GM21786 (cell line): ENCODE measurements around the gene SRSF10.
"Not testable (repeated sequence)": the region's sequence is repeated elsewhere in the genome, so short reads cannot be mapped to it uniquely, and the experiment has no call there.

Experiments
- ATAC-seq: cut with Tn5 transposase; IDR thresholded peaks from one replicate; pipeline ENCODE4 v1.9.1; 2021; ENCODE audit not compliant: unreplicated experiment

The SRSF10 gene

GRCh38 chr1:23959461-23960290 lies 20.5 kb downstream of the SRSF10 start, which contains the start of gene PNRC2:
TSS of gene PNRC2 (plus strand) at chr1:23959828. CDS start at chr1:23961458, 1,630 bp downstream.
- peak; percentile 78 for ATAC-seq

DNA sequence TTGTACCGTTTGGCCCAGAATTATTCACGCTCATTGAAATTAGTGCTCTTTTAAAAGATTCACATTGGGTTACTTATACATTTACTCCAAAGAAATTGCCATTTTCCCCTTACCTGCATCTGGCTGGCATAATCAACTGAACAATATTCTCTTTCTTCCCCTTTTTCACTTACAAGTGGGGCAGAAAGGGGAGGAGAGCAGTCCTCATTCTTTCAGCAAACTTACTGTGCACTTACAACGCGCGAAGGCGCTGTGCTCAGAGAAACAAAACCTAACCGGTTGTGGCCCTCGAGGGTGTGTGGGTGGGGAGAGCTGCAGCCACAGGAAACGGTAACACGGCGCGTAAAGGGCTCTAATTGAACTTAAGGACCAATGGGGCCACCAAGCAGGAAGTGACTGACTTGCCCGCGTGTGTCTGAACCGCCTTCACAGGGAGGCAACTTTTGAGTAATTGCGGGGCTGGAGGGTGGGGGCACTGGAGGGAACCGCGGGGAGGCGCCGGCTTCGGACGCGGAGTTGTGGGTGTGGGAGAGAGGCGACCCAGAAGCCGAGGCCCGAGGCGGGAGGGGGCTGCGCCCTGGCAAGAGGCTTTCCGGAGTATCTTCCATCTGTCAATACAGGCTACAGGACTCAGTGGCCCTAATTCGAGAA lies 21.2 kb downstream of the SRSF10 start:
- peak; percentile 68 for ATAC-seq

DNA sequence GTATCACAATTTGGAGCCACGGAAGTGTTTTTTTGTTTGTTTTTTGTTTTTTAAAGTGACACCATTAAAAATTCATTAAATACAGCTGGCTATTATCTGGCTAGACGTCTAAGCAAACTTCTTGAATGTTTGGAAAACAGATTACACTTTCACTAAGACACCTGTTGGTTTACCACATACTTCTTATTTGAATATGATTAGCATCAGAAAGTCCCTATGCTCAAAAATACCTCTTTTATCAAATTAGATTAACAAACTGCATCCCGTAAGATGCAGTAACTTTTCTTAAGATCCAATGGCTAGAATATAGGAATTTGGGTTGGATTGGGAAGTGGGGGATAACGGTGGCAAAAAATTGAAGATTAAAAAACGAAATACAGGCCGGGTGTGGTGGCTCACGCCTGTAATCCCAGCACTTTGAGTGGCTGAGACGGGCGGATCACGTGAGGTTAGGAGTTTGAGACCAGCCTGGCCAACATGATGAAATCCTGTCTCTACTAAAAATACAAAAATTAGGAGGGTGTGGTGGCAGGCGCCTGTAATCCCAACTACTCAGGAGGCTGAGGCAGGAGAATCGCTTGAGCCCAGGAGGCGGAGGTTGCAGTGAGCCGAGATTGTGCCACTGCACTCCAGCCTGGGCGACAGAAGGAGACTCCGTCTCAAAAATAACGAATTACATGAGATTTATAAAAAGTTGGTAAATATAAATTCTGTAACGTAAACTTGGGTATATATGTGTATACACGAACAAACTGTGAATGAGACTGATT lies 21.9 kb downstream of the SRSF10 start:
- ATAC-seq = not testable (repeated sequence)

- no peak for ATAC-seq
Measured at GRCh38 chr1:23957096-23957495, 23.0 kb downstream of the SRSF10 start.

- no peak for ATAC-seq
Measured at GRCh38 chr1:23953020-23953419, 27.1 kb downstream of the SRSF10 start.

GRCh38 chr1:23947366-23947765 lies 32.8 kb downstream of the SRSF10 start:
- no peak for ATAC-seq

DNA sequence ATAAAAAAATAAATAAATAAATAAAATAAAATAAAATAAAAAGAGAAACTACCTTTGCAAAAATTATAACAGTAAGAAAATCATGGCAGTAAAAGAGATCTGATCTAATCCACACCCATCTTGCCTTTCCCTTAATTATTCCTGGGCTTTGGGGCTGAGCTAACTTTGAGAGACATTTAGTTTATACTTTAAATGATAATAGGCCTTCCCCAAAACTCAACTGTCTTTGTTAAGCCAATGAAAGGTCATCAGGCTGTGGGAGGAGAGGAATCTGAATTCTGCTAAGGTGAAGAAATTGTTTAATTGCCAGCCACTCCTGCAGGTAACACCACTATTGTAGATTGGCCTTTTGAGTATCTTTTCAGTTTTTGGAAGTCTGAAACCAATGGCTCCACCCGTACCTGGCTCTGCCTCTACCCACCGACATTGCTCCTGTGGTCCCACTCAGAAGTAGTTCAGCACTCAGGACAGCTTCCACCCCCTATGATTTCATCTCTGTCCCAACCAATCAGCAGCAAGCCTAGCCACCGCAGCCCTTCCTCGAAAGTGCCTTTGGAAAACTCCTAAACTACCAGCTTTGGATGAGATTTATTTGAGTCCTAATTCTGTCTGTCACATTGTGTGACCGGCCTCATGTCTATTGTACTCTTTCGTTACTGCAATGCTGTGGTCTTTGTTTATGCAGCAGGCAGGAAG lies 43.5 kb downstream of the SRSF10 start:
- no peak for ATAC-seq

DNA sequence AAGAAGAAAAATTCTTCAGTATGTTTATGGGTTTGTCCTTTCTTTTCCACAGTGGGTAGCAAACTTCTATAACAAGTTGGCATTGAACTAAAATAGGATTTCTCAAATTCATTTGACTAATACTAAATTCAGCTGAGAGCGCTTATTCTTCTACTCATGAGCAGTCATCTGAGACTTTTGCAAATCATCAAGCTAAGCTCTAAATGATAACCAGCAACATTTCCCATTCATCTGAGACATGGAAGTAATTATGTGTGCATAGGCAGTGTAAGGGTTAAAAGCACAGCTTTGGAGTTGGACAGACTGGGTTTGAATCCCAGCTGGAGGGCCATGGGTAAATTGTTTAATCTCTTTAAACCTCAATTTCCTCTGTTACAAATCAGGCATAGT lies 48.6 kb downstream of the SRSF10 start:
- no peak for ATAC-seq

DNA sequence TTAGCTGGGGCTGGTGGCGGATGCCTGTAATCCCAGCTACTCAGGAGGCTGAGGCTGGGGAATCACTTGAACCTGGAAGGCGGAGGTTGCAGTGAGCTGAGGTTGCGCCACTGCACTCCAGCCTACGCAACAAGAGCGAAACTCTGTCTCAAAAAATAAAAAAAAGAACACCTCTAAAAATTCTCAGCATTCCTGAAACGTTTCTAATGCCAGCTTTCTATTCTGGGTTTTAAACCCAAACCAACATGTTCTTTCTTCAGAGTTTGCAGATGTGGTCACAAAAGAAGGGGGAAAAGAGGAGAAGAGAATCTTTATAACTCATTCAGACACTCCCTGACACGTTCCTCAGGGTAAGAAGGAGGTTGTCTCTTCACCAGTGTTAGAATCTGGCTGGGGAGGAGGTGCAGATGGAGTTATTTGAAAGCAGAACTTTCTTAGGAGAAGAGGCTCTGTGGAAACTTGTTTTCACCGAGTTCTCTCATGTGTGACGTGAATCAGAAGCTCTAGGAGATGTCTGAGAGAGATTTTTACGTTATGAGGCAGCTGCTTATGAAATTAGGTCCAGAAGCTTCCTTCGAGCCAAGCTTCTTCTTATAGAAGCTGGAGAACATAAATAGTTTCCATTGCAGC lies 49.2 kb downstream of the SRSF10 start:
- ATAC-seq = no peak

DNA sequence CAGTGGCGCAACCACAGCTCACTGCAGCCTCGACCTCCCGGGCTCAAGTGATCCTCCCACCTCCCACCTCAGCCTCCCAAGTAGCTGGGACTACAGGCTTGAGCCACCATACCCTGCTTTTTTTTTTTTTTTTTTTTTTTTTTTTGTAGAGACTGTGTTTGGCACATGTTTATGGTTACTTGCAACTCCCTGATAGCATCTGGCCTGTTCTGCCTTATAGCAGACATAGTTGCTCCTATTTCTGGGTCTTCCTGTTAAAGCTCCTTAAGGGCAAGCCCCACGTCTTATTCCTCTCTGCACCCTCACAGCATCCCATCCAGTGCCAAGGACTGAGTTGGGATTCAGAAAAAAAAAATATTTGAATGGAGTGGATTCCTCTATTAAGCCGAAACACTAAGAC lies 49.9 kb downstream of the SRSF10 start:
- ATAC-seq = no peak

GRCh38 chr1:23928789-23929188 lies 51.3 kb downstream of the SRSF10 start:
- no peak for ATAC-seq

DNA sequence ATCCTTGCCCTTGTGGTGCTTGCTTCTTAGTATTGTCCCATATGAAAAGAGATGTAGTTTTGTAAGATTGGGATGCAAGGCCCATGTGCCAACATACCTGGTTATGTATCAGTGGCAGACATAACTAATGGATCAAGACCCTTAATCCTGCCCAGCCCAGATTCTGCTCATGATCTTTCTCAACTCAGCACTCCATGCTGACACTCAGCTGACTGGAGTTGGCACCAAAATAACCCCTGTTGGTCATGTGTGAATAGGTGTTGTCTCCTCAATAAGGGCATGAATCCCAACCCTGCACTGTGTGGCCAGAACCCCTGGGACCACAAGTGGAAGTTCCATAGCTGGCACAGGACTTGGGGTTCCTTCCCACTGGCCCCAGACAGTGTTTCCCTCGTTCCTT lies 53.0 kb downstream of the SRSF10 start:
- ATAC-seq = no peak

DNA sequence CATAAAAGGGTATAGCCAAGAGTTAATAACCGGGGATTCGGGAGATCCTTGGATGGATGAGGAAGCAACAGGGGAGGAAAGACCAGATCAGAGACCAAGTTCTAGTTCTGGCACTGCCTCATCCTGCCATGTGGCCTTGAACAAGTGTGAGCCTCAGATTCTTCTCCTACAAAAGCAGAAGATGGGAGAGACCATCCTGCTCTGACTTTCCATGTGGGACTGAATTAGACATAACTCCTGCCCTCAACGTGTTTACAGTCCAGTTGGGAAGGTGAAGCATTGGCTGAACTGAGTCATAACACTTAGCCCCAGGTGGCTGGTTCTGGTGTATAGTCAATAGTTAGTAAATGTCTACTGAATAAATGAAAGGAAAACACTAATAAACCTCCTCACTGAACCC lies 54.8 kb downstream of the SRSF10 start:
- no peak for ATAC-seq

GRCh38 chr1:23924601-23925000 lies 55.5 kb downstream of the SRSF10 start:
- no peak for ATAC-seq

- ATAC-seq = no peak
Measured at GRCh38 chr1:23923592-23924499, 56.3 kb downstream of the SRSF10 start.

DNA sequence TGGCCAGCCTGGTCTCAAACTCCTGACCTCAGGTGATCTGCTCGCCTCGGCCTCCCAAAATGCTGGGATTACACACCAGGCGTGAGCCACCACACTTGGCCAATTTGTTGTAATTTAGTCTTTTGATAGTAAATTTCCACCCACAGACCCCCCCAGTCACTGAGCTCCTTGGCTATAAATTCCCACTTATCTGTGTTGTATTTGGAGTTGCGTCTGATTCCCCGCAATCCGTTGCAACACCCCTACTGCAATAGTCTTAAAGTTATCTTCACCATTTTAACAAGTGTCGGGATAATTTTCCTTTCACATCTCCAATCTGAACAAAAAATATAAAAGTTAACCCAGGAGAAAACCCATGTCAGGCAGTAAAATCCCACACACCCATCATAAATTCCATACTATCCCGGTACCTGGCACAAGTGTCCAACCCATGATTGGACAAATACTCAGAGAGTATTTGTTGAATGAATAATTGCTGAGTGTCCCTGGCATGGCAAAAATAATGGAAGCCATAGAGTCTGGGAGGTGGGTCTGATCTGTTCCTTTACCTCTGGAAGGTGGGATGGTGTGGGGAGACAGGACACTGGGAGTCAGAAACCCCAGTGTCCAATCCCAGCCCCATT lies 57.7 kb downstream of the SRSF10 start:
- ATAC-seq = no peak

DNA sequence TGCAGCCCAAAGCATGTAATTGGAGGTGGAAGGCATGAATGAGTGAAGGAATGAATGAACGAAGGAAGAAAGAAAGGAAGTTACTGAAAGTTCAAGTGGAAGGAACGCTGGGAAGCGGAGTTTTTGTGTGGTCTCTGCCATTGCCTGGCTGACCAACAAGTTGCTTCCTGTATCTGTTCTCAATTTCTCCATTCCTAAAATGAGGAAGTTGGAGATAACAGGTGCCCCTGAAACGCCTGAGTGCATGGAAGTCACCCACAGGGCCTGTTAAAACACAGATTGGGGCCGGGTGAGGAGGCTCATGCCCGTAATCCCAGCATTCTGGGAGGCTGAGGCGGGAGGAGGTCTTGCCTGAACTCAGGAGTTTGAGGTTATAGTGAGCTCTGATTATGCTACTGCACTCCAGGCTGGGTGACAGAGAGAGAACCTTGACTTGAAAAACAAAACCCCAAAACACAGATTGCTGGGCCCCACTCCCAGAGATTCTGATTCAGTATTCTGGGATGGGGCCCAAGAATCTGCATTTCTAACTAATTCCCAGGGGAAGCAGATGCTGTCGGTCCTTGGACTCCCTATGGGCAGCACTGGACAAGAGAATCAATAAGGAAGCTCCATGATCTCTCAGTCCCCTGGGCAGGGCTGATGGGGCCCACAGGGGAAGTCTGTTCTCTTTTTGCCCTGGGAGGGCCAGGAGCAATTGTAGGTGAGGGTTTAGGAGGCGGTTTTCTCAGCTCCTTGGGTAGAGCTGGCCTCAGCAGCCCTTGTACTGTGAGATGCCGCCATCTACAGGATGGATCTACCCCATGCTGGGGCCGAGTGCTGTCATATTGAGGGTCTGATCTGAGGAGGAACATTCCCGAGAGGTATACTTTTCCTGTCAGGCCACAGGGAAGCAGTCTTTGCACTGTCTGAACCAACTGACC lies 63.7 kb downstream of the SRSF10 start:
- no peak for ATAC-seq

- ATAC-seq = no peak
Measured at GRCh38 chr1:23915466-23915865, 64.7 kb downstream of the SRSF10 start.
